Measurements from ENCODE around the gene BTN1A1. TPM values are rescaled to one million over a fixed set of nuclear protein-coding genes. Genes with fewer than 3 reads are reported as not detected.

Gene BTN1A1
- total and polyA plus RNA-seq, 9 of the 15 experiments (the other 6 are each of a cell fraction or from before 2014, with no cell fraction given): 0.01 to 0.15 (median 0.06) TPM; not detected in 4

GRCh38 chr6:26524722-26525370 is 24.7 kb downstream of the BTN1A1 start (continued):
- TF ChIP-seq ZBTB40 (IDR thresholded peaks at IDR 0.05) (peak; percentile 4; the same call in 1 of the 2 replicates), ZBTB40 (CRISPR knock-in tag; IDR thresholded peaks at IDR 0.05) (no peak), BRCA1 (IDR thresholded peaks at IDR 0.05) (no peak), BRCA1 (CRISPR knock-in tag; IDR thresholded peaks at IDR 0.05) (no peak), KDM2B (CRISPR knock-in tag; IDR thresholded peaks at IDR 0.05) (no peak), DMBX1 (CRISPR knock-in tag; IDR thresholded peaks at IDR 0.05; ENCODE audit: borderline replicate concordance) (no peak), HINFP (tag; conservative IDR thresholded peaks at IDR 0.05; ENCODE audit: low read depth) (no peak), NR2C1 (IDR thresholded peaks at IDR 0.05) (peak; percentile 31; the same call in 1 of the 2 replicates), NR2C1 (tag; IDR thresholded peaks at IDR 0.05) (no peak), ZFP36 (IDR thresholded peaks at IDR 0.05; ENCODE audit: low read depth, low read length, partially characterized antibody) (no peak), MYC (IDR thresholded peaks at IDR 0.05; ENCODE audit: low read depth, low read length) (no peak), MYC (CRISPR knock-in tag; IDR thresholded peaks at IDR 0.05; ENCODE audit: borderline replicate concordance, low read depth) (no peak), CREB3L1 (IDR thresholded peaks at IDR 0.05; ENCODE audit: borderline replicate concordance, low read depth) (0 out of 2 replicates have a peak, but pooled peaks have one; percentile 4), HMBOX1 (IDR thresholded peaks at IDR 0.05) (no peak), MEIS2 (IDR thresholded peaks at IDR 0.05; ENCODE audit: partially characterized antibody) (peak; percentile 33)
